Left lung (tissue), 10 donors: ENCODE data around the gene CDK11A. TPM values are rescaled to one million over a fixed set of nuclear protein-coding genes. Genes with fewer than 3 reads are reported as not detected.

Experiments
- ATAC-seq: fragments of 200-7000 bp; cut with Tn5 transposase; one replicate; pipeline ENCODE4 v1.9.1; 2020; ENCODE audit warnings: moderate library complexity
- DNase-seq, 4 donors: peaks; one replicate each; pipeline ENCODE4 v3.0.0-alpha.2; 2013 to 2020
- H3K27ac ChIP-seq, 2 donors: fragments of 200-600 bp; sonication (generic) in 1 of 2; one replicate each; pipeline versions ENCODE4 v1.5.0 to v1.8.0; 2020 to 2021
- H3K27me3 ChIP-seq, 2 donors: fragments of 200-600 bp; sonication (generic) in 1 of 2; one replicate each; pipeline versions ENCODE4 v1.5.0 to v1.8.0; 2020 to 2021
- H3K36me3 ChIP-seq, 2 donors: fragments of 200-600 bp; sonication (generic) in 1 of 2; one replicate each; pipeline versions ENCODE4 v1.5.0 to v1.8.0; 2020 to 2021
- H3K4me1 ChIP-seq, 2 donors: fragments of 200-600 bp; one replicate each; pipeline ENCODE4 v1.8.0; 2021
- H3K4me3 ChIP-seq, 2 donors: fragments of 200-600 bp; sonication (generic) in 1 of 2; one replicate each; pipeline versions ENCODE4 v1.5.0 to v1.8.0; 2020 to 2021; ENCODE audit warnings: mild to moderate bottlenecking in 1 of 2
- H3K9me3 ChIP-seq, 2 donors: fragments of 200-600 bp; sonication (generic) in 1 of 2; one replicate each; pipeline versions ENCODE4 v1.5.0 to v1.8.0; 2020 to 2021
- intact Hi-C, 2 donors: fragments of 100-400 bp; cut with DNase I; formaldehyde crosslinking; loops; one replicate each; pipeline versions ENCODE4 v1.11.2 to v1.14.2; 2022
- polyA plus RNA-seq, 6 donors: library from polyadenylated mRNA; unstranded; fragments of 120-200 nt; gene quantifications; one replicate each; pipeline ENCODE4 v1.2.1, GENCODE V29; 2013; ENCODE audit not compliant: insufficient read length in 6 of 6
- total RNA-seq, 2 donors: library from RNA; stranded (reverse); fragmentation: NEBNext Ultra II Directional; extraction: Animal tissue kit (Norgen Biotek cat#: 25700); gene quantifications; one replicate each; pipeline ENCODE4 v1.2.1, GENCODE V29; 2021
- TF ChIP-seq, protein P1 (sequence below), 2 donors: fragments of 200-600 bp; sonication (generic) in 1 of 2; IDR thresholded peaks; one replicate each; pipeline versions ENCODE4 v1.5.0 to v1.8.0; 2021; ENCODE audit warnings: antibody characterized with exemption in 2 of 2
- donor health status: DM: no; HTN: yes; CAD: no.
- donor health status: DM: no; HTN: no; CAD: no.

CDK11A gene
- total and polyA plus RNA-seq, 8 donors = 21.1 to 45.7 (median 37.8) TPM

DNA sequence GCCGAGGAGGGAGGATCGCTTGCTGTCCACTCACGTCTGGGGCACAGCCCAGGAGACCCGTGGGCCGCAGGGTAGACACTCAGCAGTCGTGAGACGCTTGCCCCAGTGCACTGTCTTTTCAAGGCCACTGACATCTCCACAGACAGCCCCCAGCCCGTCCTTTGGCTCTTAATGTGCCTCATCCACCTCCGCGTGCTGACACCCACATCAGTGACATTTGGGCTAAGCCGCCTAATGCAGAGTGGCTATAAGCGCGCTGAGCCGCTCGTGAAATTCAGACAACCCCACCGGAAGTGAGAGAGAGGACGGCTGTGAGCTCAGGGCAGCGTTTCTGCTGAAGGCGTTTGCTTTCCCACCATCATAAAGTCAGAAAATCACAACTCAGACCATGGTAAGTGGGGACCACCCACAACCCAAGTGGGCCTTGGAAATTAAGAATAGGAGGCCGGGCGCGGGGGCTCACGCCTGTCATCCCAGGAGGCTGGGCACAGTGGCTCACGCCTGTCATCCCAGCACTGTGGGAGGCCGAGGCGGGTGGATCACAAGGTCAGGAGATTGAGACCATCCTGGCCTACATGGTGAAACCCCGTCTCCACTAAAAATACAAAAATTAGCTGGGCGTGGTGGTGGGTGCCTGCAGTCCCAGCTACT lies 40.0 kb downstream of the CDK11A start:
- no peak for ATAC-seq
- DNase-seq = peak in 1 of 4 donors; percentile 30
- TF ChIP-seq, protein P1, sequence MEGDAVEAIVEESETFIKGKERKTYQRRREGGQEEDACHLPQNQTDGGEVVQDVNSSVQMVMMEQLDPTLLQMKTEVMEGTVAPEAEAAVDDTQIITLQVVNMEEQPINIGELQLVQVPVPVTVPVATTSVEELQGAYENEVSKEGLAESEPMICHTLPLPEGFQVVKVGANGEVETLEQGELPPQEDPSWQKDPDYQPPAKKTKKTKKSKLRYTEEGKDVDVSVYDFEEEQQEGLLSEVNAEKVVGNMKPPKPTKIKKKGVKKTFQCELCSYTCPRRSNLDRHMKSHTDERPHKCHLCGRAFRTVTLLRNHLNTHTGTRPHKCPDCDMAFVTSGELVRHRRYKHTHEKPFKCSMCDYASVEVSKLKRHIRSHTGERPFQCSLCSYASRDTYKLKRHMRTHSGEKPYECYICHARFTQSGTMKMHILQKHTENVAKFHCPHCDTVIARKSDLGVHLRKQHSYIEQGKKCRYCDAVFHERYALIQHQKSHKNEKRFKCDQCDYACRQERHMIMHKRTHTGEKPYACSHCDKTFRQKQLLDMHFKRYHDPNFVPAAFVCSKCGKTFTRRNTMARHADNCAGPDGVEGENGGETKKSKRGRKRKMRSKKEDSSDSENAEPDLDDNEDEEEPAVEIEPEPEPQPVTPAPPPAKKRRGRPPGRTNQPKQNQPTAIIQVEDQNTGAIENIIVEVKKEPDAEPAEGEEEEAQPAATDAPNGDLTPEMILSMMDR (IDR thresholded peaks at IDR 0.05) = no peak
- Histone ChIP-seq H3K27me3 (no peaks in the 10 kb centered on the region), H3K36me3 (peaks cover 0 to 4% of the 10 kb centered on the region in 2 donors), H3K27ac (no peak overlapping the region), H3K4me1 (peaks cover 0 to 30% of the 10 kb centered on the region in 2 donors), H3K9me3 (no peaks in the 10 kb centered on the region), H3K4me3 (no peak overlapping the region)
- intact Hi-C loops = no loop called here

DNA sequence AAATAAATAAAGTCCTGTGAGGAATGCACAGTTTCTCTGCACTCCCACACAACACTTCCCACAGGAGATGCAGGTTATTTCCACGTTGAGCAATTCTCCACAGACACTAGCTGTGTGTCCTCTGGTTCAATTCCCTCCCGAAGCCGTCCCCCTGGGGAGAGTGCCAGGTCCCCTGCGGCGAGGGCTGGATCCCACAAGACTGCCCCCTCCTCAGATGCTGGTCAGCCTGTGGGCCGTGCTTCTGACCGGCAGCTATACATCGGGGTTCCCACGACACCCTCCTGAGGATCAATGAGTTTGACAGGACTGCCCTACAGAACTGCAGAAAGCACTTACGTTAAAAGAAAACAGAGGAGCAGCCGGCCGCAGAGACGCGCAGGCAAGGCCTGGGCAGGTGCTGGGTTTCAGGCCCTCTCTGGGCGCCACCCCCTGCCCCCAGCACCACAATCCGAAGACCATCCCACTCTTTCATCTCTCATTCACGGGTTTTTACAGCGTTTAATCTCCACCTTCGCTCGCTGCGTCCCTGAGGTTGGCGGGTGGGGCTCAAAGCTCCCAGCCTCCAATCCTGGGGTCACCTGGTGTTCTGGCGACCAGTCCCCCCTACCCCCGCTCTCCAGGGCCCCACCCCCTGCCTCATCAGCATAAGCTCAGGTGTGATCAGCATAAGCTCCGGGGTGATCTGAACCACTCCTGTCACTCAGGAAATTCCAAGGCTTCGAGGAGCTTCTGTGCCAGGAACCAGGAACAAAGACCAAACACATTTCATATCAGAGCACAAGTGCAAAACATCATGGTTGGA lies 40.9 kb downstream of the CDK11A start:
- H3K27me3 ChIP-seq = no peaks in the 10 kb centered on the region
- no peaks in the 10 kb centered on the region for H3K9me3 ChIP-seq
- no peak overlapping the region for H3K4me3 ChIP-seq
- no peak overlapping the region for H3K27ac ChIP-seq
- ATAC-seq = peak; percentile 13
- DNase-seq = peak in 1 of 4 donors; percentile 55
- intact Hi-C loops = no loop called here
- H3K36me3 ChIP-seq = peaks cover 0 to 4% of the 10 kb centered on the region in 2 donors
- TF ChIP-seq, protein P1 (IDR thresholded peaks at IDR 0.05) = no peak
- H3K4me1 ChIP-seq = peaks cover 0 to 32% of the 10 kb centered on the region in 2 donors

DNA sequence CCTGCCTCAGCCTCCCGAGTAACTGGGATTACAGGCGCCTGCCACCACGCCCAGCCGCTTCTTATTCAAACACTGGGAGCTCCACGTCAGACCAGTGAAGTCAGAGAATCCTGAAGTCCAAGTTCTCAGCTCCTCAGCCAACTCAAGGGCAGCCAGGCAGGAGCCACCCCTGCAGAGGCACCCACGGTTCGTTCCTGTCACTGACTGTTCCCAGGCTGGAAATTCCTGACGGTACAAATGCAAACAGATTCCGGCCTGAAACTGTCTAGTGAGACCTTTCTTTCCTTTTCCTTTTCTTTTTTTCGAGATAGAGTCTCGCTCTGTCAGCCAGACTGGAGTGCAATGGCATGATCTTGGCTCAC lies 43.3 kb downstream of the CDK11A start:
- TF ChIP-seq, protein P1 (IDR thresholded peaks at IDR 0.05) = no peak
- Histone ChIP-seq H3K4me3 (no peak overlapping the region), H3K27ac (no peak overlapping the region), H3K36me3 (peaks cover 0 to 4% of the 10 kb centered on the region in 2 donors), H3K27me3 (no peaks in the 10 kb centered on the region), H3K4me1 (peaks cover 0 to 22% of the 10 kb centered on the region in 2 donors), H3K9me3 (no peaks in the 10 kb centered on the region)
- peak in 2 of 4 donors; percentile 11 to 14 for DNase-seq
- ATAC-seq = no peak
- intact Hi-C loops = no loop called here

DNA sequence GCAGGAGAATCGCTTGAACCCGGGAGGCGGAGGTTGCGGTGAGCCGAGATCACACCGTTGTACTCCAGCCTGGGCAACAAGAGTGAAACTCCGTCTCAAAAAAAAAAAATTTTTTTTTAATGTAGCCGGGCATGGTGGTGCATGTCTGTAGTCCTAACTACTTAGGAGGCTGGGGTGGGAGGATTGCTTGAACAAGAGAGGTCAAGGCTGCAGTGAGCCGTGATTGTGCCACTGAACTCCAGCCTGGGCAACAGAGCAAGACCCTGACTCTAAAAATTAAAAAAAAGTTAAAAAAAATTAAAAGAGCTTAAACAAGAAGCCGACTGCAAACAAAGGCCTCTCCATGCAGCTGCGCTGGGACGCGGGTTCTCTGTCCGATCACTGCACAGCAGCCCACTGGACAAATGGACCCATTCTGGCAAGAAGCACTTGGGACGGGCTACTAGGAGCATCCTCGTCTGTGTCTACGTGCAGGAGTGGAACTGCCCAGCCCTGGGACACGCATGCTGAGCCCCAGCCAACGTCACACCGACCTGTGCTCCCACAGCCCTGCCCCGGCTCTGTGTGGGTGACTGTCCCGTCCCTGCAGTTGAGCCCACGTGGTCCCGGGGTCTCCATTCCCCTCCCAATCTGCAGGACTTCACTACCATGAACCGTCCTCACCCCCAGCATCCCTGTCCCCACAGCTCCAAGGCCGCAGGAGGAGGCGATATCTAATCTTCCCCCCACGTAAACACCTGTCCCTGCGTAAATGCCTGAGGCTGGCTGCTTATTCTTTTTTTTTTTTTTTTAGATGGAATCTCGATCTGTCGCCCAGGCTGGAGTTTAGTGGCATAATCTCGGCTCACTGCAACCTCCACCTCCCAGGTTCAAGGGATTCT lies 43.9 kb downstream of the CDK11A start:
- intact Hi-C loops = no loop called here
- no peak for ATAC-seq
- peak in 2 of 4 donors; percentile 17 to 47 for DNase-seq
- peaks cover 0 to 4% of the 10 kb centered on the region in 2 donors for H3K36me3 ChIP-seq
- TF ChIP-seq, protein P1 (IDR thresholded peaks at IDR 0.05) = no peak
- peaks cover 0 to 16% of the 10 kb centered on the region in 2 donors for H3K4me1 ChIP-seq
- no peaks in the 10 kb centered on the region for H3K9me3 ChIP-seq
- H3K4me3 ChIP-seq = no peak overlapping the region
- H3K27ac ChIP-seq = no peak overlapping the region
- H3K27me3 ChIP-seq = no peaks in the 10 kb centered on the region
